HEK293T (cell line): ENCODE data around the gene ATXN7.

Experiments used
- CTCF ChIA-PET: fragments of 350-600 bp; formaldehyde crosslinking; extraction: SDS; loops from one replicate; lab custom pipeline; 2021; ENCODE audit warnings: antibody characterized with exemption, inconsistent platforms; lab: Yijun Ruan, JAX
- POLR2A ChIA-PET: fragments of 350-600 bp; formaldehyde crosslinking; extraction: SDS; loops from one replicate; lab custom pipeline; 2020; ENCODE audit warnings: antibody characterized with exemption, inconsistent platforms; lab: Yijun Ruan, JAX
- DNase-seq: peaks from one replicate; pipeline ENCODE4 v3.0.0; 2012; ENCODE audit warnings: mixed read lengths; ENCODE audit errors: extremely low spot score
- ARNT ChIP-seq: fragments of 450-650 bp; IDR thresholded peaks from 2 replicates; pipeline ENCODE4 v1.6.1; 2017; ENCODE audit warnings: mild to moderate bottlenecking
- BHLHE40 ChIP-seq: fragments of 450-650 bp; IDR thresholded peaks from 2 replicates; pipeline ENCODE4 v1.6.1; 2016; ENCODE audit warnings: mild to moderate bottlenecking, moderate library complexity, borderline replicate concordance
- CTBP1 ChIP-seq: fragments of 450-650 bp; IDR thresholded peaks from 2 replicates; pipeline ENCODE4 v1.6.1; 2016; ENCODE audit warnings: borderline replicate concordance
- ELF4 ChIP-seq: fragments of 450-650 bp; IDR thresholded peaks from 2 replicates; pipeline ENCODE4 v1.6.1; 2017; ENCODE audit warnings: antibody characterized with exemption
- FOXA1 ChIP-seq: fragments of 450-650 bp; IDR thresholded peaks from 2 replicates; pipeline ENCODE4 v1.6.1; 2016; ENCODE audit warnings: mild to moderate bottlenecking
- FOXK2 ChIP-seq: fragments of 450-650 bp; IDR thresholded peaks from 2 replicates; pipeline ENCODE4 v1.6.1; 2016; ENCODE audit warnings: mild to moderate bottlenecking
- FOXM1 ChIP-seq: fragments of 450-650 bp; IDR thresholded peaks from 2 replicates; pipeline ENCODE4 v1.6.1; 2017; ENCODE audit warnings: mild to moderate bottlenecking, borderline replicate concordance
- HDGF ChIP-seq: fragments of 450-650 bp; IDR thresholded peaks from 2 replicates; pipeline ENCODE4 v1.6.1; 2017; ENCODE audit warnings: antibody characterized with exemption, borderline replicate concordance
- L3MBTL2 ChIP-seq: fragments of 450-650 bp; conservative IDR thresholded peaks from 2 replicates; pipeline ENCODE4 v1.6.1; 2016; ENCODE audit warnings: mild to moderate bottlenecking
- LEF1 ChIP-seq: fragments of 450-650 bp; IDR thresholded peaks from 2 replicates; pipeline ENCODE4 v1.6.1; 2017; ENCODE audit warnings: mild to moderate bottlenecking, borderline replicate concordance
- NFRKB ChIP-seq: fragments of 450-650 bp; IDR thresholded peaks from 2 replicates; pipeline ENCODE4 v1.6.1; 2016; ENCODE audit warnings: mild to moderate bottlenecking, moderate library complexity
- SP1 ChIP-seq: fragments of 450-650 bp; IDR thresholded peaks from 2 replicates; pipeline ENCODE4 v1.6.1; 2017
- SUZ12 ChIP-seq: fragments of 450-650 bp; IDR thresholded peaks from 2 replicates; pipeline ENCODE4 v1.6.1; 2016; ENCODE audit warnings: mild to moderate bottlenecking
- TARDBP ChIP-seq: fragments of 450-650 bp; IDR thresholded peaks from 2 replicates; pipeline ENCODE4 v1.6.1; 2016
- ZNF384 ChIP-seq: fragments of 450-650 bp; IDR thresholded peaks from 2 replicates; pipeline ENCODE4 v1.6.1; 2016
- TF ChIP-seq, protein P1 (sequence below): fragments of 450-650 bp; IDR thresholded peaks from 2 replicates; pipeline ENCODE4 v1.6.1; 2016

ATXN7 gene

DNA sequence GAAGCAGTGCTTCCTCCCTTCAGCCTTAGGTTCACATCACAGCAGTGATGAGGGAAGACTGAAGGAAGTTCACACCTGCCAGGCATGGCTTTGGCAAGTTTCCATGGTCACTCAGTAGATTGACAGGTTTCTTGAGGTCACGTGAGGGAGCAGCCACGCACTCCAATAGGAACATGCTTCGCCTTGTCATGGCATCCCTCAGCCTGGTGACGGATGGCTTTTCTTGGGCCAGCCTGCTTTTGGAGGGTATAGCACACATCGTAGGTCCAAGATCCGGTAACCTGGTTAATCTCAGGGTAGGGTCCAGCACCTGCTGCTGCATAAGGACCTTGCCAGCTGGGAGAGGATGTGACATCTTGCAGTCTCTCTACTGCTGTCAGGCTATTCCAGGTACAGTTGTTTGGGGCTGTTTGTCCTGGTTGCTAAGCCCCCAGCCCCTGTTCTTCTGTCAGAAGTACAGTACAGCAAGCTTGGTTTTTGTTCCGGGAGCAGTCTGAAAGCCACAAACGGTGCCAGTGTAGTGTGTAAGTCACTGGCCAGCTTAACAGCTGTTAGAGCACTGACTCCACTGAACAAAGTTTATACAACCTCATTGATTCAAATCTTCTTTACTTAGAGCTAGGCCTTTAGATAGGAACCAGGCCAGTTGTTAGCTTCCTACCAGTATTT lies 117.3 kb downstream of the ATXN7 start:
- POLR2A ChIA-PET = no interaction called here
- no peak for DNase-seq
- CTCF ChIA-PET = no interaction called here
- TF ChIP-seq FOXM1 = no peak

DNA sequence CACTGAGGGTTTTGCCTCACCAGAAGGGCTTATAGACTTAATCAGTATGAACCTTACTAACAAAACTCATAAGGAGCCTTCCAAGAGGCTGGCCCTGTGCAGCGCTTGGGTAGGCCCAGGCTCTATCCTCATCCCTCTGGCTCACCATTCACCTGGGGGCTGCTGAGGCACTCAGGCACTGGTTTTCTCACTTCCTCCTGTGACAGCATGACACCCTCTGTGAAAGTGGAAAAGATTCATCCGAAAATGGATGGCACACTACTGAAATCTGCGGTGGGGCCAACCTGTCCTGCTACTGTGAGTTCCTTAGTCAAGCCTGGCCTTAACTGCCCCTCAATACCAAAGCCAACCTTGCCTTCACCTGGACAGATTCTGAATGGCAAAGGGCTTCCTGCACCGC lies 118.3 kb downstream of the ATXN7 start:
- CTCF ChIA-PET = no interaction called here
- no peak for TF ChIP-seq SP1
- TF ChIP-seq ZNF384 = no peak
- TF ChIP-seq FOXM1 = no peak
- TF ChIP-seq ARNT = no peak
- no peak for TF ChIP-seq ELF4
- TF ChIP-seq SUZ12 = no peak
- no peak for TF ChIP-seq NFRKB
- no peak for TF ChIP-seq LEF1
- no peak for TF ChIP-seq BHLHE40
- TF ChIP-seq HDGF = no peak
- no peak for TF ChIP-seq FOXA1
- no peak for TF ChIP-seq FOXK2
- TF ChIP-seq CTBP1 = no peak
- TF ChIP-seq, protein P1, sequence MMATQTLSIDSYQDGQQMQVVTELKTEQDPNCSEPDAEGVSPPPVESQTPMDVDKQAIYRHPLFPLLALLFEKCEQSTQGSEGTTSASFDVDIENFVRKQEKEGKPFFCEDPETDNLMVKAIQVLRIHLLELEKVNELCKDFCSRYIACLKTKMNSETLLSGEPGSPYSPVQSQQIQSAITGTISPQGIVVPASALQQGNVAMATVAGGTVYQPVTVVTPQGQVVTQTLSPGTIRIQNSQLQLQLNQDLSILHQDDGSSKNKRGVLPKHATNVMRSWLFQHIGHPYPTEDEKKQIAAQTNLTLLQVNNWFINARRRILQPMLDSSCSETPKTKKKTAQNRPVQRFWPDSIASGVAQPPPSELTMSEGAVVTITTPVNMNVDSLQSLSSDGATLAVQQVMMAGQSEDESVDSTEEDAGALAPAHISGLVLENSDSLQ = no peak
- TF ChIP-seq L3MBTL2 = no peak
- TF ChIP-seq TARDBP = no peak
- DNase-seq = no peak
- POLR2A ChIA-PET = no interaction called here

DNA sequence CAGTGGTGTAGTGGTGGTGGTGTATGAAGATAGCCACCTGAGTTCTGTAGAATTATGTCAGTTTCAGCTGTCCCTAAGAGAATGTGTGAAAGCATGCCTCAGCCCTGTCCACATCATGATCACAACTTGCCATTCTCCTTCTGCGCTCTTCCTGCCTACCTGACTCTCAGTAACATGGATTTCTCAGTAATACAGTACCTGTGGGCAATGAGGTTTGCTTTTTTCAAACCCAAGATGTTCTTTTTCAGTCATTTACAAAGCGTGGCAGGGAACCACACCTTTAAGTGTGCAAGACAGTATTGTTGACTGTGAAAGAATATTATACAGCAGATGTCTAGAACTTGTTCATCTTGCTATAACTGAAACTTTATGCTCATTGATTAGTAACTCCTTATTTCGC lies 120.7 kb downstream of the ATXN7 start:
- TF ChIP-seq BHLHE40 (no peak), SUZ12 (no peak), FOXM1 (no peak), FOXK2 (no peak), LEF1 (no peak), ARNT (no peak), ZNF384 (no peak), ELF4 (no peak), NFRKB (no peak), FOXA1 (no peak), CTBP1 (no peak), TARDBP (no peak), L3MBTL2 (no peak)
- TF ChIP-seq, protein P1 = no peak
- ChIA-PET CTCF (no interaction called here), POLR2A (no interaction called here)
- DNase-seq = no peak

DNA sequence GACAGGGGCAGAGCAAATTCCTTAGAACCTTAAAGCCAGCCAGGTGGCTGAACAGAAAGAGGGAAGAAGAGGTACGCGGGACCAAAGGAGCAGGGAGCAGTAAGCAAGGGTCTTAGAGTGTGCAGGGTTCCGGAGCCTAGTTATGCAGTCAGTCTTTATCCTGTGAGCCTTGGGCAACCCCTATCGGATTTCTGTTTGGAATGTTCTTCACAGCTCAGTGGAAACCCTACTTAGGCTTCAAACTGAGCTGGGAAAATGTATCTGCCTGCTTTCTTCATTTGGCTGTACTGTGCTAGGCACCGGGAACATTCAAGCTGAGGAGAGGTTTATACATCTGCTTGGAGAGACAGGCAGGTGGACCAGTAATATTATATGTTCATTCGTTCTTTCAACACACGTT lies 122.5 kb downstream of the ATXN7 start:
- no peak for DNase-seq
- ChIA-PET POLR2A (no interaction called here), CTCF (no interaction called here)
- TF ChIP-seq L3MBTL2 (no peak), FOXK2 (no peak), NFRKB (no peak), LEF1 (no peak), TARDBP (no peak), SUZ12 (no peak), BHLHE40 (no peak), ZNF384 (no peak), FOXM1 (no peak), HDGF (no peak), SP1 (no peak), FOXA1 (no peak)
- TF ChIP-seq, protein P1 = no peak

DNA sequence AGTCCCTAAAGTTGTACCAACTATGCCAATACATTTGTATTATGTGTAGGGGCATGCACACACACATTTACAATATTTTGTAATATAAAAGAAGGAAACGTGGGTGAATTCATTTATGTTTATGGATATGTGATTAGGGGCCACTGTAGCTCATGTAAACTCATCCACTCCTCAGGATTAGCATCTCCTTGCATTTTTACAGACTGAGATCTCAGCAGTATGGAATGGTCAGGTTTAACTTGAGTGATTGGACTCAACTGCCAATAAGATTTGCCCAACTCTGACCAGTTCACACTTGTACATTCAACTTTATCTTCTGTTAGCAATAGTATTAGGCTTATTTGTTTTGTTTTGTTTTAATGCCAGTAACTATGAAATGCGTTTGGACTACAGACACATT lies 123.2 kb downstream of the ATXN7 start:
- TF ChIP-seq FOXM1 (no peak), BHLHE40 (no peak), NFRKB (no peak), ELF4 (no peak)
- no peak for DNase-seq
- ChIA-PET POLR2A (no interaction called here), CTCF (no interaction called here)

DNA sequence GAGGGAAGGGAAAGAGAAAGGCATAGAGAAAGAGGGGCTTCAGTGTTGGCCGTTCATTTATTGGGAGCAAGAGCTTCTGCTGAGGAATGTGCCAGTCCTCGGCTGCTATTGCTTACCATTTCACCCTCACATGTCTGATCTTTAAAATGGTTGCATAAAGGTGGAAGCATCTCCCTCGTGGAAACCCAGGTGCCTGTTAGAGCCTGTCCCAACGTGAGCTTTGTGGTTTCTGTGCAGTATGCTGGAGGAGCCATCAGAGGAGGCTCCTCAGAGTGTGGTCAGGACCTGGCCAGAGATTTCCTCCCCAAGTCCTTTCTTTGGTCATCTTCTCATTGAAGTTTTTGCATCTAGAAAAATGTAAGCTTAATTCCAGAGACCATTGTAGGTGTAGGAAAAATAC lies 125.3 kb downstream of the ATXN7 start:
- TF ChIP-seq ZNF384 (no peak), HDGF (no peak), FOXM1 (no peak), BHLHE40 (no peak), NFRKB (no peak), TARDBP (no peak)
- TF ChIP-seq, protein P1 = no peak
- ChIA-PET POLR2A (no interaction called here), CTCF (no interaction called here)
- DNase-seq = no peak
